Transverse colon (tissue), 4 donors: Measurements from ENCODE around the gene CCDC34. TPM values are rescaled to one million over a fixed set of nuclear protein-coding genes. Genes with fewer than 3 reads are reported as not detected.
"Not testable (repeated sequence)": the region's sequence is repeated elsewhere in the genome, so short reads cannot be mapped to it uniquely, and the experiment has no call there.

Experiments used
- DNase-seq: peaks from one replicate; pipeline ENCODE4 v3.0.0-alpha.2; 2019
- H3K27ac ChIP-seq, 4 donors: fragments of 200-600 bp; sonication (generic); 2 replicates each; pipeline ENCODE4 v1.5.1; 2016 to 2018; ENCODE audit warnings: inconsistent platforms in 4 of 4
- H3K27me3 ChIP-seq: fragments of 200-600 bp; sonication (generic); 2 replicates; pipeline ENCODE4 v1.5.1; 2017; ENCODE audit warnings: inconsistent platforms
- H3K36me3 ChIP-seq, 4 donors: fragments of 200-600 bp; sonication (generic); 2 replicates each; pipeline ENCODE4 v1.5.1; 2017 to 2019; ENCODE audit warnings: inconsistent platforms in 4 of 4
- H3K4me1 ChIP-seq, 4 donors: fragments of 200-600 bp; sonication (generic); 2 replicates each; pipeline ENCODE4 v1.5.1; 2017 to 2020; ENCODE audit warnings: inconsistent platforms in 4 of 4
- H3K4me3 ChIP-seq, 4 donors: fragments of 200-600 bp; sonication (generic); 1 replicate in 1 of 4; 2 replicates in 3 of 4; pipeline versions ENCODE4 v1.5.1 to v1.6.1; 2017 to 2019; ENCODE audit warnings: inconsistent platforms in 4 of 4
- H3K9me3 ChIP-seq, 2 donors: fragments of 200-600 bp; sonication (generic); 2 replicates each; pipeline ENCODE4 v1.5.1; 2017 to 2019; ENCODE audit warnings: inconsistent platforms in 2 of 2
- EP300 ChIP-seq: sonication (generic); formaldehyde crosslinking; IDR thresholded peaks from one replicate; pipeline ENCODE4 v1.6.1; 2017; ENCODE audit warnings: antibody characterized with exemption, low read depth
- POLR2A ChIP-seq: fragments of 450-650 bp; IDR thresholded peaks from one replicate; pipeline ENCODE4 v1.6.1; 2016; ENCODE audit warnings: antibody characterized with exemption, mild to moderate bottlenecking, moderate library complexity
- POLR2AphosphoS5 ChIP-seq, 3 donors: sonication (generic); formaldehyde crosslinking; IDR thresholded peaks; one replicate each; pipeline ENCODE4 v1.6.1; 2016; ENCODE audit warnings: antibody characterized with exemption in 3 of 3
- WGBS, 2 donors: methylation state at CpG; one replicate each; pipeline ENCODE4 v1.1.5; 2018; ENCODE audit warnings: low coverage in 1 of 2; 5-methylcytosine and 5-hydroxymethylcytosine counted together
- in situ Hi-C, 4 donors: fragments of 200-750 bp; cut with MboI; loops; one replicate each; pipeline versions ENCODE4 v1.15.0 to v1.15.1; 2017; ENCODE audit warnings: low sequenced_read_pairs in 3 of 4, low pct_ligation_motif_present in 1 of 4, low pct_unique_long_range_greater_than_20kb in 1 of 4
- intact Hi-C: fragments of 100-400 bp; cut with DNase I; formaldehyde crosslinking; loops from one replicate; pipeline ENCODE4 v1.15.1; 2023; ENCODE audit warnings: low total_unique reads
- total RNA-seq, 4 donors: library from RNA; depleted of rRNA; stranded (reverse); fragments of >200 nt; gene quantifications; one replicate each; pipeline ENCODE4 v1.1.0, GENCODE V29; 2016
- TF ChIP-seq, protein P1 (sequence below), 5 experiments: fragments of 200-600 bp in 3 of 5; fragments of 450-650 bp in 2 of 5; sonication (generic) in 3 of 5; IDR thresholded peaks; 1 replicate in 2 of 5; 2 replicates in 3 of 5; pipeline ENCODE4 v1.5.1; 2016 to 2017; ENCODE audit warnings: antibody characterized with exemption in 5 of 5, inconsistent platforms in 3 of 5, mild to moderate bottlenecking in 2 of 5, moderate library complexity in 1 of 5

CCDC34 gene
- total RNA-seq, 4 donors from 2014 or later: 0.40 to 6.8 (median 5.6) TPM; not detected in 1

GRCh38 chr11:27329867-27330632 is 33.0 kb downstream of the CCDC34 start:
- H3K27ac ChIP-seq: no peak overlapping the region
- no peaks in the 10 kb centered on the region for H3K36me3 ChIP-seq
- no peaks in the 10 kb centered on the region for H3K27me3 ChIP-seq
- H3K4me3 ChIP-seq: no peak overlapping the region
- WGBS, 2 donors: 70 to 81% methylated on average over 4 of the region's 4 CpGs
- intact Hi-C loops: no loop called here
- peaks cover 0 to 4% (median 0%) of the 10 kb centered on the region in 4 donors for H3K4me1 ChIP-seq
- no peaks in the 10 kb centered on the region for H3K9me3 ChIP-seq
- no peak for DNase-seq
- in situ Hi-C loops: no loop called here
- TF ChIP-seq POLR2A (no peak), POLR2AphosphoS5 (IDR thresholded peaks at IDR 0.05) (no peak), EP300 (no peak)
- TF ChIP-seq, protein P1, sequence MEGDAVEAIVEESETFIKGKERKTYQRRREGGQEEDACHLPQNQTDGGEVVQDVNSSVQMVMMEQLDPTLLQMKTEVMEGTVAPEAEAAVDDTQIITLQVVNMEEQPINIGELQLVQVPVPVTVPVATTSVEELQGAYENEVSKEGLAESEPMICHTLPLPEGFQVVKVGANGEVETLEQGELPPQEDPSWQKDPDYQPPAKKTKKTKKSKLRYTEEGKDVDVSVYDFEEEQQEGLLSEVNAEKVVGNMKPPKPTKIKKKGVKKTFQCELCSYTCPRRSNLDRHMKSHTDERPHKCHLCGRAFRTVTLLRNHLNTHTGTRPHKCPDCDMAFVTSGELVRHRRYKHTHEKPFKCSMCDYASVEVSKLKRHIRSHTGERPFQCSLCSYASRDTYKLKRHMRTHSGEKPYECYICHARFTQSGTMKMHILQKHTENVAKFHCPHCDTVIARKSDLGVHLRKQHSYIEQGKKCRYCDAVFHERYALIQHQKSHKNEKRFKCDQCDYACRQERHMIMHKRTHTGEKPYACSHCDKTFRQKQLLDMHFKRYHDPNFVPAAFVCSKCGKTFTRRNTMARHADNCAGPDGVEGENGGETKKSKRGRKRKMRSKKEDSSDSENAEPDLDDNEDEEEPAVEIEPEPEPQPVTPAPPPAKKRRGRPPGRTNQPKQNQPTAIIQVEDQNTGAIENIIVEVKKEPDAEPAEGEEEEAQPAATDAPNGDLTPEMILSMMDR (IDR thresholded peaks at IDR 0.05): no peak

DNA sequence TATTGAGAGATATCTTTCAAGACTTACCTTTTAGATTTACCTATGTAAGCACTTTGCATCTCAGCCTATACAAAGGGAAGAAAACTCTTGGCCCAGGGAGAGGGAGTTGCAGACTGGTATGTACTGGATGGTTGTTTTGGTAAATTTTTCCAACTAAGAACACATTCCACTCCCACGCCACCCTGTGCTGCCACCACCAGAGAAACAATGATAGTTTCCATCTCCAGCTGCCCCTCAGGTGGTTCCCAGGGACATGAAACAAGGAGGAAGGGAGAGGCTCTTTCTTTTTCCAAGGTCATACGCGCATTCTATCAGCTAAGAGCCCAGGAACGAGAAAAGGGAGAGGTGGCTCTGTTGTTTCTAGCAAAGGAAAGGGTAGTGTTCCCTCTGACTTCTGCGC is 34.4 kb downstream of the CCDC34 start:
- DNase-seq: no peak
- H3K4me3 ChIP-seq: no peak overlapping the region
- WGBS, 2 donors: 90 to 93% methylated on average over 2 to 5 of the region's 5 CpGs
- in situ Hi-C loops: no loop called here
- peaks cover 0 to 4% (median 0%) of the 10 kb centered on the region in 4 donors for H3K4me1 ChIP-seq
- H3K9me3 ChIP-seq: no peaks in the 10 kb centered on the region
- no peak overlapping the region for H3K27ac ChIP-seq
- H3K36me3 ChIP-seq: no peaks in the 10 kb centered on the region
- no peak for TF ChIP-seq POLR2AphosphoS5 (IDR thresholded peaks at IDR 0.05)
- TF ChIP-seq, protein P1 (IDR thresholded peaks at IDR 0.05): no peak
- no peak for TF ChIP-seq POLR2A
- TF ChIP-seq EP300: no peak
- intact Hi-C loops: no loop called here
- no peaks in the 10 kb centered on the region for H3K27me3 ChIP-seq

GRCh38 chr11:27327064-27327463 is 36.0 kb downstream of the CCDC34 start:
- H3K27ac ChIP-seq, DNase-seq, H3K9me3 ChIP-seq, H3K4me1 ChIP-seq, H3K36me3 ChIP-seq, H3K4me3 ChIP-seq, H3K27me3 ChIP-seq, intact Hi-C loops, in situ Hi-C loops: not testable (repeated sequence)
- 100% methylated on average over 2 of the region's 2 CpGs; no CpG with 5 or more reads in 1 of the 2 donors for WGBS, 2 donors

DNA sequence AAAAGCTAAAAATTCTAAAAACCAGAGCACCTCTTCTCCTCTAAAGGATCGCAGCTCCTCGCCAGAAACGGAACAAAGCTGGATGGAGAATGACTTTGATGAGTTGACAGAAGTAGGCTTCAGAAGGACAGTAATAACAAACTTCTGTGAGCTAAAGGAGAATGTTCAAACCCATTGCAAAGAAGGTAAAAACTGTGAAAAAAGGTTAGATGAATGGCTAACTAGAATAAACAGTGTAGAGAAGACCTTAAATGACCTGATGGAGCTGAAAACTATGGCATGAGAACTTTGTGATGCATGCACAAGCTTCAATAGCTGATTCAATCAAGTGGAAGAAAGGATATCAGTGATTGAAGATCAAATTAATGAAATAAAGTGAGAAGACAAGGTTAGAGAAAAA is 40.8 kb downstream of the CCDC34 start:
- H3K4me3 ChIP-seq, H3K36me3 ChIP-seq, in situ Hi-C loops, intact Hi-C loops, H3K4me1 ChIP-seq, H3K27me3 ChIP-seq, H3K9me3 ChIP-seq, H3K27ac ChIP-seq, DNase-seq: not testable (repeated sequence)
- 87 to 98% methylated on average over 3 of the region's 3 CpGs for WGBS, 2 donors

DNA sequence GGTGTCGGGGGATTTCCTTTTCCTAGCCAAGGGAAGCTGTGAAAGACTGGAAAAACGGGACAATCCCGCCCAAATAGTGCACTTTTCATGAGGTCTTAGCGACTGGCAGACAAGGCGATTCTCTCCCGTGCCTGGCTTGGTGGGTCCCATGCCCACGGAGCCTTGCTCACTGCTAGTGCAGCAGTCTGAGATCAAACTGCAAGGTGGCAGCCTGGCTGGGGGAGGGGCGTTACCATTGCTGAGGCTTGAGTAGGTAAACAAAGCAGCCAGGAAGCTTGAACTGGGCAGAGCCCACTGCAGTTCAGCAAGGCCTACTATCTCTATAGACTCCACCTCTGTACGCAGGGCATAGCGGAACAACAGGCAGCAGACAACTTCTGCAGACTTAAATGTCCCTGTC is 41.7 kb downstream of the CCDC34 start:
- 93% methylated on average over 10 of the region's 10 CpGs; no CpG with 5 or more reads in 1 of the 2 donors for WGBS, 2 donors
- H3K27me3 ChIP-seq, in situ Hi-C loops, intact Hi-C loops, H3K4me1 ChIP-seq, H3K27ac ChIP-seq, H3K9me3 ChIP-seq, H3K36me3 ChIP-seq, DNase-seq, H3K4me3 ChIP-seq: not testable (repeated sequence)

DNA sequence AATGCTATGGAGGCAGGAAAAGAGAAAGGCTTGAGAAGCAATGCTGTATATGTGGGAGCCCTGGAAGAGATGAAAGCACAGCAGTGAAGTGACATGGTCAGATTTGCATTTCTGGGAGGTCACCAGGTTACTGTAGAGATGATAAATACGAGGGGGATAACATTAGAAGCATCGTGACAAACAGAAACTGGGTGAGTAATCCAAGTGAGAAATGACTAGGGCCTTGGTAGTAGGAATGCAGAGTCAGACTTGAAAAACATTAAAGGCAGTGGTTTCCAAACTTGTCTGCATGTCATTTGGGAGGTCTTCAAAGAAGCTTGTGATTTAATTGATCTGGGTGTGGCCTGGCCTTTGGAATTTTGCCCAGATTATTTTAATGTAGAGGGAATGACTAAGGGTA is 43.9 kb downstream of the CCDC34 start:
- in situ Hi-C loops: no loop called here

More for the DNA sequence above, 43.9 kb downstream of the CCDC34 start:
- no peaks in the 10 kb centered on the region for H3K9me3 ChIP-seq
- WGBS, 2 donors: 29 to 35% methylated on average over 2 of the region's 2 CpGs
- H3K4me3 ChIP-seq: no peak overlapping the region
- TF ChIP-seq, protein P1 (IDR thresholded peaks at IDR 0.05): no peak
- TF ChIP-seq POLR2A: no peak
- no peak for TF ChIP-seq POLR2AphosphoS5 (IDR thresholded peaks at IDR 0.05)
- TF ChIP-seq EP300: no peak
- DNase-seq: no peak
- no peaks in the 10 kb centered on the region for H3K27me3 ChIP-seq
- intact Hi-C loops: no loop called here
- no peaks in the 10 kb centered on the region for H3K4me1 ChIP-seq
- no peak overlapping the region for H3K27ac ChIP-seq
- no peaks in the 10 kb centered on the region for H3K36me3 ChIP-seq
